ENCODE measurements around the gene YBX3.
A peak's percentile ranks its signal among the peaks of the same experiment; 100 is the strongest.

Gene YBX3

GRCh38 chr12:10722502-10722904 lies 620 bp downstream of the YBX3 start:
- DNase-seq (ENCODE audit: low spot score): peak; percentile 66
- FAIRE-seq: peak; percentile 85

DNA sequence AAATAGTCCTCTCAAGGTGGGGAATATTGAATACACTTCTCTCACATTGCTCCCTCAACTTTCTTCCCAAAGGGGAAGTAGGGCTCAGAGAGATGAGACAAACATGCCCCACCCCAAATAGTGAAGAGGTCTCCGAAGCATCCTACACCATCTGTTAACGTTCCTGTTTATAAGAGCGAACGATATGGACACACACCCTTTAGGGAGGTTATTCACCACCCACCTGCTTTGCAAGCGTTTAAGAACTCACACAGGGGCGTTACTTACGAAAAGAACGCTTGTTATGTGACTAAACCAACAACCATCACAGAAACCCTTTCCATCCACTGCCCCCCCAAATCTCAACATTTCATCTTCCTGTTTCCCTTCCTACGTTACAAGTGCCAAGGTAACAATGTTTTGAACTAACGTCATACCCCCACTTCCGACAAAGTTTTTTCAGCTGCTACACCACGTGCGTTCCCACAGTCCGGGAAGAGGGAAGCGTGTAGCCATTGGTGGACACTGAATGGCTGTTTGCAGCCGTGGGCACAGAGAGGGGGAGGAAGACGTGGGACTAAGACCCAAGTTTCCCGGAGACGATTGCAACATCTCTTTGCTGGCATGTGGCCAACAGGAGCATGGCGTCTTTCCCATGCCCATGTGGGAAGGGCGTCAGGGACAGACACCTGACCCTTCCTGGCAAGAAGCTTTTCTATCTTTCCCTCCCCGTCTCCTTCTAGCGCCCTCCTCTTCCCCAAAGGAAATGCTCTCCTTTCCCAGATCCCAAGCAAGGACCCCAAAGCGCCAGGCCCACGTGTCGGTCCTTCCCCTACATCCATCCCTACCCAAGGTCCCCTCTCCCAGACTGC lies 1.2 kb downstream of the YBX3 start:
- FAIRE-seq: peak; percentile 96
- peak; percentile 84 for DNase-seq (ENCODE audit: low spot score)

- no peak for DNase-seq (ENCODE audit: low spot score)
- peak; percentile 76 for FAIRE-seq
Measured at GRCh38 chr12:10720974-10721650, 2.0 kb downstream of the YBX3 start.

DNA sequence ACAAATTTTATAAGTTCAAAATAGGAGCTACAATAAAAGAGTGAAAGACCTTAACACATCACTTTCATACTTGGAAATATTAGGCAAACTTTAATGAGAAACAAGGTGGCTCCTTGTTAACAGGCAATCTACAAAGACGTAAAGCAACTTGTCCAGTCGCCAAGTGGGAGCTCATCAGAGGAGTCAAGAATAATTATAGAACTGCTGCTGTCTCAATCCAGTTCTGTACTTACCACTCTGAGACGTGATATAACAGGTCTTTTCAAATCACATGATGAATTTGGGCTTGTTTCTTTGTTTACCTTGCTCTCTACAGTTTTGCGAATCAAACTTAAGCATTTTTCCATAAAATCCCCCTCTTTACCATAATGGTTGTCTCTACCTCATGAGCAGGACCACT lies 3.6 kb downstream of the YBX3 start:
- DNase-seq (ENCODE audit: low spot score): no peak
- FAIRE-seq: no peak

DNA sequence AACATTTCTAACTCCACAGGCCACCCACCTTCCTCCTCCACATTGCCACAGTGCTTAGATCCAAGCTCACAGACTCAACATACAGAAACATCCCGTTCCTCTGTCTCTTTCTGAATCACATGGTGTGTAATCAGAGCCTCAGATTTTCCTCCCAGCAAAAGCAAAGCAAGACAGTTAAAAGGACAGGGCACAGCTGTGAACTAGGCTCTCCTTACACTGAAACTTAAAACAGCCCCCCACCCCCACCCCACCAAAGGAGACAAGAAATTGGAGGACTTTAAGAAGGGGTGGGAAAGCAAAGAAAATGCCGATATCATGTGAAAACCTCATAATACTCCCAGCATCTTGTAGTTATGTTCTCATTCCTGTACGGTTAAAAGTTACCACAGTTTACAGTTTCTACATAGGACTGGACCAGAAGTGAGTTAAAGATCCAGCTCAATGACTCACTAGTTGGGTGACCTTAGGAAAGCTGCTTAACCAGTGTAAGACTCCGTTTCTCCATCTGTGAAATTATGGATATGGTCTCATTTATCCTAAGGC lies 4.8 kb downstream of the YBX3 start:
- no peak for DNase-seq (ENCODE audit: low spot score)

DNA sequence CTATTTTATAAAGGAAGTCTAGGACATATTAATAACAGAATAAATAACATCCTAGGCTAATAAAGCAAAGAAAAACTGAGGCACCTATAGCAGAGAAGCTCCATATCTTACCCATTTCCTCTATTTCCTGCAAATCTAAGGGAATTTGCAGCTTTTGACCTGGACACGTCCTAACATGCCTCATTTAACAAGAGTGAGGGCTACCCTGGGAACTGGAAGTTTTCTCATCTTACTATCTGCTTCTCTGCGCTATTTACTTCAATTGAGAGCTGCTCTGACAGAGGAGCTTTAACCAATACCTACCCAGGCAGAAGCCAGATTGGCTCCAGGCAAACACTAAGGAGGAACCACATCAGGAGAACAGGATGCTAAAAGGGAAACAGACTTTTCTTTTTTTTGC lies 5.7 kb downstream of the YBX3 start:
- FAIRE-seq: no peak
- no peak for DNase-seq (ENCODE audit: low spot score)

More for the DNA sequence above, 4.8 kb downstream of the YBX3 start:
- peak; percentile 70 for FAIRE-seq

GRCh38 chr12:10716704-10717315 lies 6.3 kb downstream of the YBX3 start:
- DNase-seq (ENCODE audit: low spot score) (peak; percentile 92), FAIRE-seq (peak; percentile 86)

DNA sequence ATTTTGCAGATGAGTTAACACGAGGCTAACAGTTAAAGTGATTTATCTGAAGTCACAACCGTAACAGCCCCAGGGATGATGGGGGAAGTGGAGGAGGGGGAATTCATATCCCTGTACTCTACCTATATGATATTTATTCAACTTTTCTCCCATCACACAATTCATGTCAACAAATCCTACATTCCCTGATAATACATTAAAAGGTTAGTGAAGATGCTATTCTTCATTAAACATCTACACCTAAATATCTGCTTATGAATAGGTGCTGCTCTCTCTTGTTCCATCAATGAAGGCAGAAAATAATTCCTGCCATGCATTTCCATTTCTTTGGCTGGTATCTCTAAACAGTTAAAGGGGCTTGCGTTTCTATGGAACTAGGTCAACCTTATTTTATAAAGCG lies 6.8 kb downstream of the YBX3 start:
- FAIRE-seq (no peak), DNase-seq (ENCODE audit: low spot score) (no peak)

- DNase-seq (ENCODE audit: low spot score) (no peak), FAIRE-seq (no peak)
Measured at GRCh38 chr12:10715491-10715890, 7.6 kb downstream of the YBX3 start.

DNA sequence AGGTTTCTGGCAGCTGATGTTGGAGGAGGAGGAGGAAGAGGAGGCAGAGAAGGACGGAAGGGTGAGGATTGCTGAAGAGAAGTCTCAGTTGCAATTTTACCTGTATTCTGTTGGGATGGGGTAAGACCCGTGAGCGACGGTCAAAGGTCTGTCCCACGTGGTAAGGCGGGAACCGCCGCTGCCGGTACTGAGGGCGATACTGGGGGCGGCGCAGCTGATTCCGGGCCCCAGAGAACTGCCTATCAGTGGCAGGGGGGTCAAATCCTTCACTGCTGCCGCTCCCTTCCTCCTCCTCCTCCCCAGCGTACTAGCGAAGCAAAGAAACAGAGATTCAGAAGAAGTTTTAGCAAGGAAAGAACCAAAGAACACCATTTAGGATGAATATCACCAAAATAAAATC lies 13.3 kb downstream of the YBX3 start:
- FAIRE-seq (no peak), DNase-seq (ENCODE audit: low spot score) (no peak)

DNA sequence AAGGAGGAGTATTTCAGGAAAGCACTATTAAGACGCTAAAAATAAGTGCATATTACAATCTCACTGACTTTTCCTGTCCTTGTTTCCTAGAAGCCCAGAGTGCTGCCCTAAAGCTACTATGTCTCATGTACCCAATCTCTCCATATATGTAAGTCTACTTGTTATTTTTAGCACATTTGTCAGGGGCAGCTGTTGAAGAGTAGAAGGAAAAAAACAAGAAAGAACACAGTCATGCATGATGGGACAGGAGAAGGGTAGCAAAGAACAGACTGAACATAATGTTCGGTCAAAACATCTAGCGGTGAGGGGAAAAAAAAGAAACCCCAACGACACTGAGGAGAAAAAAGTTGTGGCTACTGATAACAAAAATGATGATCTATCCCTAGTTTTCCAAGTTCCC lies 14.3 kb downstream of the YBX3 start:
- no peak for FAIRE-seq

GRCh38 chr12:10705655-10706054 lies 17.5 kb downstream of the YBX3 start:
- DNase-seq (ENCODE audit: low spot score) (no peak), FAIRE-seq (no peak)

More for the DNA sequence above, 14.3 kb downstream of the YBX3 start:
- DNase-seq (ENCODE audit: low spot score): no peak

DNA sequence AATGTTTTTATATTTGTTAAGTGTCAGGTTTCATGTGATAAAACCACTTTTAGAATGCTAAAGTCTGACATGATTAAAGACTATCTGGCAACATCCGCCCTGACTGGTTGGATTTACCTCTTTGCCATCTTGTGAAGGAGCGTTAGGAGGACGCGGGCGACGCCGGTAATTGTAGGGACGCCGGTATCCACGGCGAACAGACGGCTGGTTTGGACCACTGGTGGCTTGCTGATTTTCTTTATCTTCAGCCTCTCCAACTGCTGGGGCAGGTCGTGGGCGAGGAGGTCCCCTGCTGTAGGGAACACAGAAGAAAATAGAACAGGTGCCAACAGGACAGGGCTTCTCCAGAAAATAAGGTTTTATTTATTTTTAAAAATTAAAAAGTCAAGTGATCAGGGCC lies 21.3 kb downstream of the YBX3 start:
- FAIRE-seq: no peak
- DNase-seq (ENCODE audit: low spot score): no peak

- FAIRE-seq: no peak
- DNase-seq (ENCODE audit: low spot score): no peak
Measured at GRCh38 chr12:10701131-10701681, 21.9 kb downstream of the YBX3 start.

GRCh38 chr12:10700581-10700980 lies 22.5 kb downstream of the YBX3 start:
- DNase-seq (ENCODE audit: low spot score) (no peak), FAIRE-seq (no peak)

DNA sequence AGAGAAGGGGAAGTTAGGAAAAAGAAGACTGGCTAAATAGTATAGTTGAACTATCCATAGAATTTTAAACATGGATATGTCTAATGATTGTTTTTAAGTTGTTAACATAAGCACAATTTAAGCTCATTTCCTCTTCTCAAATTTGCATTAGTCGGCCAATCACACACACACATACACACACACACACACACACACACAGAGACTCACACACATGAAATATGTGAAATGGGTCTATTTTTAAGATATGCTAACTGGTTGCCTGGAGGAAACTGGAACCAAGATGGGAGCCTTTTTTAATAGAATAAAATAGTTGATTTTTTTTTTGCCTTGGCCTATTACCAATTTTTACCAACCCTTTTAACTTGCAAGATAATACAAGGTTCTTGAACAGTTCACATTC lies 25.3 kb downstream of the YBX3 start:
- DNase-seq (ENCODE audit: low spot score) (no peak), FAIRE-seq (no peak)

DNA sequence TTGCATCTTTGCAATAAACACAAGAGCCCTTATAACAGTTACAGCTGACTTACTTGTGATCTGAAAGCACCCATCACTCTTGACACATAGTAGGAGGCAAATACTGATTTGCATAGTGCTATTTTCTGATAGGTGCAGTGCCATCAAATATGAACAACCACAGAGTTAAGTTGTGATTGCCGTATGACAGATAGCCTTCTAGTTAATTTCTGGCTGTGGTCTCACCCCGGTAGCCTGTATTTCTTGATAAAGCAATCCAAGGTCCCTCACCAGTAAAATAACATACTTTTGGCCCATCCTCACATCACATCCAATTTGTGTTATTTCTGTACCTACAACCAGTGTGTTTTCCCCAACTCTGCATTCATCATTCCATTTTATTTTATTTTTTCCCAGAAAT lies 26.0 kb downstream of the YBX3 start:
- DNase-seq (ENCODE audit: low spot score) (no peak), FAIRE-seq (peak; percentile 55)

DNA sequence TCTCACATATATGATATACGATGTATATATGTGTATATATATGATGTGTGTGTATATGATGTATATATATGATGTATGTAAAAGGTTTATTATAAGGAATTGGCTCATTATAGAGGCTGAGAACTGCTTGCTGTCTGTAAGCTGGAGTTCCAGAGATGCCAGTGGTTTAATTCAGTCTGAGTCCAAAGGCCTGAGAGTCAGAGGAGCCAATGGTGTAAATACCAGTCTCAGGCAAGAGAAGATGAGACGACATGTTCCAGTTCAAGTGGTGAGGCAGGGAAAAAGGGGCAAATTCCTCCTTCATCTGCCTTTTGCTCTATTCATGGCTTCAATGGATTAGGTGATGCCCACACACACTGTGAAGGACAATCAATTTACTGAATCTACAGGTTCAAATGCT lies 32.2 kb downstream of the YBX3 start:
- FAIRE-seq: peak; percentile 83
- DNase-seq (ENCODE audit: low spot score): no peak

GRCh38 chr12:10689146-10689545 lies 34.0 kb downstream of the YBX3 start:
- no peak for DNase-seq (ENCODE audit: low spot score)

GRCh38 chr12:10688042-10688441 lies 35.1 kb downstream of the YBX3 start:
- no peak for FAIRE-seq

More at GRCh38 chr12:10689146-10689545, 34.0 kb downstream of the YBX3 start:
- no peak for FAIRE-seq

DNA sequence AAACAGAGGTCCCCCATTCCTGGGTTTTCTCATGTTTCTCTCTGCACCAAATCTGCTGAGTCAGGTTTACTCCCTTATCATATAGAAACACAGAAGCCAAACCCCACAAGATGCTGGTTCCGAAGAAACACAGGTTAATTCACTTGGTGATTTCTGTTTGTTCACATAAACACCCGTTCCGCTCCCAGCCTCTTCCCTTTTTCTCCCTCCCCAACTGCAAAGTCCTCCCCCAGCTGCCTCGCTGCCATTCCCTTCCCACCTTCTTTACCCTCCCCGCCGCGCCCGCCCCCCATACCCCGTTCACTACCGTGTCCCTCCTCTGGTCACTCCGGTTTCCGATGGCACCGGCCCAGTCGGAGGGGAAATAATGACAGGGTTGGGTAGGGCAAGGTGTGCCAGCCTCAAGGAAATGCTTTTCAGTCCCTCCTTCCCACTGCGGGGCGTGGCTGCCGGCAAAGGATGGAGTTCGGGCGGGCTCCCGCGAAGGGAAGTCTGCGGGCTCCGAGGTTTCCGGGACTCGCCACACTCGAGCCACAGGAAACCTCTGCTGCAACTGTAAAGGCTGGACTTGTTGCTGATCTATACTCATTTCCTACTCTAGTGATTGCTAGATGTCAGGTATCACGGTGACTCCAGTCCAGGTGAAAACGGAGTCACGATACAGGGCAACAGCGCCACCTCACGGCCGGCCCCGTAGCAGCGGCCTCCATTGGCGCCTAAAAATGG lies 49.3 kb downstream of the YBX3 start, which contains the start of gene STYK1:
Gene STYK1, minus strand, starts transcription at position 394 of the 726 bp plus-strand sequence. CDS start 39,434 bp downstream, outside the sequence.
- FAIRE-seq (peak; percentile 99), DNase-seq (ENCODE audit: low spot score) (peak; percentile 89)

More at GRCh38 chr12:10688042-10688441, 35.1 kb downstream of the YBX3 start:
- no peak for DNase-seq (ENCODE audit: low spot score)

Data from urothelium cell line (cell line).